Adipocyte (in vitro differentiated cells): ENCODE results near the gene UGT1A9.

Experiments
- DNase-seq: peaks from one replicate; pipeline ENCODE4 v3.0.0-alpha.2; 2015; ENCODE audit warnings: low read depth
- H3K27me3 ChIP-seq: replicated peaks from 2 replicates; pipeline ENCODE4 v1.7.0; 2013; ENCODE audit warnings: mild to moderate bottlenecking, low read length, moderate library complexity; ENCODE audit not compliant: control insufficient read depth, insufficient read depth
- H3K36me3 ChIP-seq: 2 replicates; pipeline ENCODE4 v1.7.0; 2013; ENCODE audit warnings: low read length, mild to moderate bottlenecking, moderate library complexity; ENCODE audit not compliant: control insufficient read depth, insufficient read depth, severe bottlenecking
- H3K4me1 ChIP-seq: 2 replicates; pipeline ENCODE4 v1.7.0; 2013; ENCODE audit warnings: mild to moderate bottlenecking, low read length, moderate library complexity; ENCODE audit not compliant: control insufficient read depth, insufficient read depth
- H3K4me3 ChIP-seq: 2 replicates; pipeline ENCODE4 v1.7.0; 2013; ENCODE audit warnings: mild to moderate bottlenecking, low read length, moderate library complexity
- H3K9ac ChIP-seq: 2 replicates; pipeline ENCODE4 v1.7.0; 2013; ENCODE audit warnings: mild to moderate bottlenecking, low read length, moderate library complexity
- H3K9me3 ChIP-seq: 2 replicates; pipeline ENCODE4 v1.7.0; 2013; ENCODE audit warnings: mild to moderate bottlenecking, low read length, moderate library complexity; ENCODE audit not compliant: control insufficient read depth

Gene UGT1A9

GRCh38 chr2:233766416-233766815 lies 94.7 kb downstream of the UGT1A9 start:
- Histone ChIP-seq H3K27me3 (no peaks in the 10 kb centered on the region), H3K4me3 (no peak overlapping the region), H3K4me1 (peaks cover 14% of the 10 kb centered on the region), H3K36me3 (no peaks in the 10 kb centered on the region), H3K9ac (no peak overlapping the region), H3K9me3 (no peaks in the 10 kb centered on the region)
- DNase-seq = no peak

- Histone ChIP-seq H3K4me3 (no peak overlapping the region), H3K36me3 (no peaks in the 10 kb centered on the region), H3K4me1 (peaks cover 9% of the 10 kb centered on the region), H3K9ac (no peak overlapping the region), H3K27me3 (no peaks in the 10 kb centered on the region), H3K9me3 (no peaks in the 10 kb centered on the region)
- no peak for DNase-seq
These were observed 96.4 kb downstream of the UGT1A9 start for GRCh38 chr2:233768076-233768475.

- no peaks in the 10 kb centered on the region for H3K27me3 ChIP-seq
- H3K4me1 ChIP-seq = peaks cover 6% of the 10 kb centered on the region
- no peak overlapping the region for H3K4me3 ChIP-seq
- no peaks in the 10 kb centered on the region for H3K36me3 ChIP-seq
- no peaks in the 10 kb centered on the region for H3K9me3 ChIP-seq
- DNase-seq = no peak
- no peak overlapping the region for H3K9ac ChIP-seq
These were observed 97.6 kb downstream of the UGT1A9 start for GRCh38 chr2:233769260-233769659.

GRCh38 chr2:233772153-233772552 lies 100.5 kb downstream of the UGT1A9 start:
- Histone ChIP-seq H3K9me3 (peaks cover 12% of the 10 kb centered on the region), H3K27me3 (no peaks in the 10 kb centered on the region), H3K4me3 (no peak overlapping the region), H3K4me1 (peaks cover 3% of the 10 kb centered on the region), H3K36me3 (no peaks in the 10 kb centered on the region), H3K9ac (no peak overlapping the region)
- DNase-seq = no peak

GRCh38 chr2:233772583-233772982 lies 100.9 kb downstream of the UGT1A9 start:
- no peak for DNase-seq
- Histone ChIP-seq H3K9me3 (peaks cover 16% of the 10 kb centered on the region), H3K4me3 (no peak overlapping the region), H3K4me1 (peaks cover 3% of the 10 kb centered on the region), H3K9ac (no peak overlapping the region), H3K36me3 (no peaks in the 10 kb centered on the region), H3K27me3 (no peaks in the 10 kb centered on the region)

- H3K9ac ChIP-seq = no peak overlapping the region
- no peak for DNase-seq
- no peaks in the 10 kb centered on the region for H3K27me3 ChIP-seq
- peaks cover 3% of the 10 kb centered on the region for H3K4me1 ChIP-seq
- no peaks in the 10 kb centered on the region for H3K36me3 ChIP-seq
- no peak overlapping the region for H3K4me3 ChIP-seq
- peaks cover 24% of the 10 kb centered on the region for H3K9me3 ChIP-seq
These were observed 102.2 kb downstream of the UGT1A9 start for GRCh38 chr2:233773854-233774253.

- Histone ChIP-seq H3K4me1 (peaks cover 3% of the 10 kb centered on the region), H3K4me3 (no peak overlapping the region), H3K9ac (no peak overlapping the region), H3K36me3 (no peaks in the 10 kb centered on the region), H3K27me3 (no peaks in the 10 kb centered on the region), H3K9me3 (peaks cover 25% of the 10 kb centered on the region)
- DNase-seq = no peak
These were observed 103.7 kb downstream of the UGT1A9 start for GRCh38 chr2:233775414-233775813.

GRCh38 chr2:233778030-233778429 lies 106.3 kb downstream of the UGT1A9 start, which contains the start of gene MROH2A:
MROH2A (plus strand) TSS chr2:233778330; CDS start chr2:233779359, 1,029 bp downstream.
- Histone ChIP-seq H3K4me3 (no peak within 1 kb of the TSS), H3K36me3 (no peaks in the 10 kb centered on the region), H3K9me3 (peaks cover 25% of the 10 kb centered on the region), H3K4me1 (peaks cover 3% of the 10 kb centered on the region), H3K27me3 (no peaks in the 10 kb centered on the region), H3K9ac (no peak within 1 kb of the TSS)
- DNase-seq = no peak

GRCh38 chr2:233779722-233780121 lies 108.0 kb downstream of the UGT1A9 start:
- H3K9ac ChIP-seq = no peak overlapping the region

GRCh38 chr2:233780771-233781170 lies 109.1 kb downstream of the UGT1A9 start:
- DNase-seq = no peak
- Histone ChIP-seq H3K9ac (no peak overlapping the region), H3K4me1 (no peaks in the 10 kb centered on the region), H3K9me3 (peaks cover 19% of the 10 kb centered on the region), H3K27me3 (no peaks in the 10 kb centered on the region), H3K36me3 (no peaks in the 10 kb centered on the region), H3K4me3 (no peak overlapping the region)

More at GRCh38 chr2:233779722-233780121, 108.0 kb downstream of the UGT1A9 start:
- H3K9me3 ChIP-seq = peaks cover 25% of the 10 kb centered on the region
- H3K27me3 ChIP-seq = no peaks in the 10 kb centered on the region
- no peak overlapping the region for H3K4me3 ChIP-seq
- DNase-seq = no peak
- H3K4me1 ChIP-seq = peaks cover 3% of the 10 kb centered on the region
- no peaks in the 10 kb centered on the region for H3K36me3 ChIP-seq

GRCh38 chr2:233789554-233789953 lies 117.9 kb downstream of the UGT1A9 start:
- Histone ChIP-seq H3K4me3 (no peak overlapping the region), H3K4me1 (no peaks in the 10 kb centered on the region), H3K36me3 (no peaks in the 10 kb centered on the region), H3K9me3 (no peaks in the 10 kb centered on the region), H3K9ac (no peak overlapping the region), H3K27me3 (peaks cover 10% of the 10 kb centered on the region)
- DNase-seq = no peak

- H3K36me3 ChIP-seq = no peaks in the 10 kb centered on the region
- no peak for DNase-seq
- peaks cover 10% of the 10 kb centered on the region for H3K27me3 ChIP-seq
- H3K4me3 ChIP-seq = no peak overlapping the region
- no peaks in the 10 kb centered on the region for H3K9me3 ChIP-seq
- H3K4me1 ChIP-seq = no peaks in the 10 kb centered on the region
- H3K9ac ChIP-seq = no peak overlapping the region
These were observed 119.6 kb downstream of the UGT1A9 start for GRCh38 chr2:233791151-233791882.
